Mucosa of stomach (tissue), 1 donor: Measurements from ENCODE around the gene PVRIG.
A peak's percentile ranks its signal among the peaks of the same experiment; 100 is the strongest.
"Not testable (repeated sequence)": the region's sequence is repeated elsewhere in the genome, so short reads cannot be mapped to it uniquely, and the experiment has no call there.

Source experiments
- H3K27me3 ChIP-seq: one replicate; pipeline ENCODE4 v1.7.0; 2013; ENCODE audit warnings: mild to moderate bottlenecking, low read length; ENCODE audit not compliant: control insufficient read depth, insufficient read depth
- H3K36me3 ChIP-seq: one replicate; pipeline ENCODE4 v1.7.0; 2013; ENCODE audit warnings: low read length; ENCODE audit not compliant: control insufficient read depth, insufficient read depth
- H3K4me1 ChIP-seq: one replicate; pipeline ENCODE4 v1.7.0; 2013; ENCODE audit warnings: mild to moderate bottlenecking, low read length; ENCODE audit not compliant: control insufficient read depth, insufficient read depth
- H3K4me3 ChIP-seq: one replicate; pipeline ENCODE4 v1.7.0; 2013; ENCODE audit warnings: low read length
- H3K9ac ChIP-seq: one replicate; pipeline ENCODE4 v1.7.0; 2013; ENCODE audit warnings: mild to moderate bottlenecking, low read length, moderate library complexity
- H3K9me3 ChIP-seq: one replicate; pipeline ENCODE4 v1.7.0; 2013; ENCODE audit warnings: mild to moderate bottlenecking, low read length, moderate library complexity; ENCODE audit not compliant: control insufficient read depth
- donor health status: Pancreatic carcinoma.

The PVRIG gene

DNA sequence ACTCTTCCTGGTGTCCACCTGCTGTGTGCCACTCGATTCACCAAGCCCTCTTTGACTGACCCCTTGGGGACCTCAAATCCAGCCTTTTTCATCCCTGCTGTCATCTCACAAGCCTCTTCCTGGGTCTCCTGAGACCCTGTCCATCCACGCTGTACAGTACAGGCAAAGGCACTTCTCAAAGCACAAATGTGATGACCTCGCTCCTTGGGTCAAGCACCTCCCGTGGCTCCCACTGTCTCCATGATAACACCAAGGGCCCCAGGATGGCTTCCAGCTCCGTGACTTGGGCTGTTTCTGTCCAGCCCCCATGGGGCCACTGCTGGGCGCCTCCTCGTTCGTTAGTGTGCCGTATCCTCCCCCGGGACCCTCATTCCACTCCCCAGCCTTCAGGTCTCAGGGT is 28.7 kb downstream of the PVRIG start:
- H3K9me3 ChIP-seq: no peaks in the 10 kb centered on the region
- H3K27me3 ChIP-seq: no peaks in the 10 kb centered on the region
- no peaks in the 10 kb centered on the region for H3K36me3 ChIP-seq
- H3K9ac ChIP-seq: no peak overlapping the region
- peaks cover 9% of the 10 kb centered on the region for H3K4me1 ChIP-seq
- no peak overlapping the region for H3K4me3 ChIP-seq

DNA sequence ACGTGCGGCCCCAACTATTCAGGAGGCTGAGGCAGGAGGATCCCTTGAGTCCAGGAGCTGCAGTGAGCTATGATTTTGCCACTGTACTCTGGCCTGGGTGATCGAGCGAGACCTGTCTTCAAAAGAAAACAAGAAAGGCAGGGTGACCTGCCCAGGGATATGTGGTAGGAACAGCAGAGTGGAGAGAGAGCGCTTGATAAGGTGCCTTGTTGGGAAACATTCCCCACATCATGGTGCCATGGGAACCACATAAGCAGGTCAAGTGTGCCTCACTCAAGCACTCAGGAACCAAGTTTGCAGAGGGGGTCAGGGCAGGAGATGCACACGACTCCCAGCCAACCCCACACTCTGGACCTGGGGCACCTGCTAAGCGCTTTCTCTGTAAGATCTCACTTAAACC is 37.3 kb downstream of the PVRIG start:
- H3K4me1 ChIP-seq: no peaks in the 10 kb centered on the region
- no peak overlapping the region for H3K9ac ChIP-seq
- H3K4me3 ChIP-seq: no peak overlapping the region
- no peaks in the 10 kb centered on the region for H3K9me3 ChIP-seq
- H3K36me3 ChIP-seq: no peaks in the 10 kb centered on the region
- no peaks in the 10 kb centered on the region for H3K27me3 ChIP-seq

DNA sequence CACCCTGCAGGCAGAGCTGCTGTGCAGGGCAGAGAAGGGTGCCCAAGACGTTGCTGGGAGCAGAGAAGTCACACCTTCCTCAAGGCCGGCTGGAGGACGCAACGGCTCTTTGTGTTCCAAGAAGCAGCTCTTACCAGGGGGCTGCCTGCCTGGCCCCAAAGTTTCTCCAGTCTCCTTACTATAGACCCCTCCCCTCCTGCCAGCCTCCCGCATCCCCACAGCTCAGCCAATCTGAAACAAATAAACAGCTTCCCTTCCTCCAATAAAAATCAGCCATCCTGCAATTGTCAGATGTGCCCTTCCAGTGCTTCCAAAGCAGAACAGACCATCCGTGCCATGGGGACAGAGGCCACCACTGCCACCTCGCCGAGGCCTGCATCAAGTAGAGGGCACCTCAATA is 40.2 kb downstream of the PVRIG start:
- H3K9ac ChIP-seq, H3K4me1 ChIP-seq, H3K27me3 ChIP-seq, H3K9me3 ChIP-seq, H3K4me3 ChIP-seq, H3K36me3 ChIP-seq: not testable (repeated sequence)

DNA sequence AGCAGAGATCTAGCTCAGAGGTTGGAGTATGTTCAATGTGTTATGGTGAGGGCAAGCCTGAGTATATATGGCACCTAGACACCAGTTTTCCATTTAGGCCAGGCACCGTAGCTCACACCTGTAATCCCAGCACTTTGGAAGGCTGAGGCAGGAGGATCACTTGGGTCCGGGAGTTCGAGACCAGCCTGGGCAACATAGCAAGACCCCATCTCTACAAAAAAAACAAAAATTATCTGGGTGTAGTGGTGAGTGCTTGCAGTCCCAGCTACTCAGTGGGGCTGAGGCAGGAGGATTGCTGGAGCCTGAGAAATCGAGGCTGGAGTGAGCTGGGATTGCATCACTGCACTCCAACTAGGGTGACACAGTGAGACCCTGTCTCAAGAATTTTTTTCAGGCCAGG is 43.1 kb downstream of the PVRIG start:
- not testable (repeated sequence) for H3K27me3 ChIP-seq, H3K36me3 ChIP-seq, H3K4me1 ChIP-seq, H3K9me3 ChIP-seq, H3K4me3 ChIP-seq, H3K9ac ChIP-seq

DNA sequence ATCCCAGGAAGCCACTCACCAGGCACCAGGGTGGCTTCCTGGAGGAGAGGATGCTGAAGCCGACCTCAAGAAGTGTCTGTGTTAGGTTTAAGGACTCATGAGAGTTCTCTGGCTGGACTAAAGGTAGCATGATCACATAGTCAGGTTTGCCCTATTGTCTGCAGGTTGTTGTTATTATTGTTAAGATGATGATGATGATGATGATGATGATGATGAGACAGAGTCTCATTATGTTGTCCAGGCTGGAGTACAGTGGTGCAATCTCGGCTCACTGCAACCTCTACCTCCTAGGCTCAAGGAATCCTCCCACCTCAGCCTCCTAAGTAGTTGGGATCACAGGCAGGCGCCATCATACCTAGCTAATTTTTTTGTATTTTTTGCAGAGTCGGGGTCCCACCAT is 44.5 kb downstream of the PVRIG start:
- H3K27me3 ChIP-seq, H3K4me3 ChIP-seq, H3K9ac ChIP-seq, H3K9me3 ChIP-seq, H3K4me1 ChIP-seq, H3K36me3 ChIP-seq: not testable (repeated sequence)

DNA sequence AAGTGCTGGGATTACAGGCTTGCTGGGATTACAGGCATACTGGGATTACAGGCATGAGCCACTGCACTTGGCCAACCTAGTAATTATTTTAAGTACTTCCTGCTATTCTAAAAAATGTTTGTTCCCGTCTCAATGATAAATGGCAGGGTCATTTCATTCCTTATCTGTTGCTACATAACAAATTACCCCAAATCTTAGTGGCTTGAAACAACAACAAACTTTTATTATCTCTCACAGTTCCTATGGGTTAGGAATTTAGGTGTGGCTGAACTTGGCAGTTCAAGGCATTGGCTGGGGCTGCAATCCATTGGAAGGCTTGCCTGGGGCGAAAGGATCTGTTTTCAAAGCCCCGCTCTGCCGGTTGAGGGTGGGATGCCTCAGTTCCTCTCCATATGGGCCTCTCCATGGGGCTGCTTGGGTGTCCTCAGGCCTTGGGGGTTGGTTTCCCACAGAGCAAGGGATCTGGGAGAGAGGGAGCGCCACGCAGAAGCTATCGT is 45.0 kb downstream of the PVRIG start:
- not testable (repeated sequence) for H3K9me3 ChIP-seq, H3K27me3 ChIP-seq, H3K4me1 ChIP-seq, H3K9ac ChIP-seq, H3K36me3 ChIP-seq, H3K4me3 ChIP-seq

DNA sequence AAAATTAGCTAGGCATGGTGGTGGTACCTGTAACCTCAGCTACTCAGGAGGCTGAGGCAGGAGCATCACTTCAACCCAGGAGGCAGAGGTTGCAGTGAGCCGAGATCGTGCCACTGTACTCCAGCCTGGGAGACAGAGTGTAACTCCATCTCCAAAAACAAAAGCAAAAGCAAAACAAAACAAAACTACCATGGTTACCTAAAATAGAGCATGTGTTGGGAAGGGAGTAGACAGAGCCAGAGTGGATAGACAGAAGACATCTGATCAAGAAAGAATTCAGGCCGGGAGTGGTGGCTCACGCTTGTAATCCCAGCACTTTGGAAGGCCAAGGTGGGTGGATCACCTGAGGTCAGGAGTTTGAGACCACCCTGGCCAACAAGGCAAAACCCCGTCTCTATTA is 46.1 kb downstream of the PVRIG start:
- H3K4me1 ChIP-seq, H3K4me3 ChIP-seq, H3K9ac ChIP-seq, H3K9me3 ChIP-seq, H3K27me3 ChIP-seq, H3K36me3 ChIP-seq: not testable (repeated sequence)

DNA sequence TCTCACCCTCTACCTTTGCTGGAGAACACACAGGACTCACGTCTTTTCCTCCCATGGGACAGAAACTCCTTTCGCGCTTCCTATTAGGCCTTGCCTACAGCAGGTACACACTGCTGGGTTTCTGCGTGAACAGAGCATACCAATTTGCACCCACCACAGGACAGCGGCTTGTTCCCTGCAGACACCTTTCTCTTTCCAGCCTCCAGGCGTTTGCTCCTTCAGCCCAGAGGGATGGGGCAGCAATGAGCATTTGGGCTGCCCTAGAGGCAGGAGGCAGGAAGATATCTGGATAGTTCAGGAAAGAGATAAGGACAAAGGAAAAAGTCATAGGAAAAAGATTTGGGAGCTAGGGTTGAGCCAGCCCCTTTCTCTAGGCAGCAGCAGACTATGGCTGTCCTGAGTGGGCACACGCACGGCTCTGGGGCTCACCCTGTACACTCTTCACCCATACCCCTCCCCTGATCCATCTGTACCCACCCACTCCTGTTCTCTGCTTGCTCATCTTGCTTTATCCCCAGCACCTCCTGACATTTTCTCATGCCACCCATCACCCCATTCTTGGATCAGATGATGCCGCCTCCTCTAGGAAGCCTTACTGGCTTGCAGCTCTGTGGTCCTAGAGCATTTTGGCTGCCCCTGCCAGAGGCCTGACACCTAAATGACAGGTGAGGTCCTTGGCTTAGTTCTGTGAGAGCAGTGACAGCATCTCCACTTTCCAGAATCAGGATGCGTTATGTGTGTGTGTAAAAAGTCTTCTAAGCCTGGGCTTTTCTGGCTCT is 47.0 kb downstream of the PVRIG start:
- H3K27me3 ChIP-seq: no peaks in the 10 kb centered on the region
- H3K9ac ChIP-seq: no peak overlapping the region
- H3K4me3 ChIP-seq: no peak overlapping the region
- no peaks in the 10 kb centered on the region for H3K9me3 ChIP-seq
- H3K36me3 ChIP-seq: no peaks in the 10 kb centered on the region
- peaks cover 9% of the 10 kb centered on the region for H3K4me1 ChIP-seq

DNA sequence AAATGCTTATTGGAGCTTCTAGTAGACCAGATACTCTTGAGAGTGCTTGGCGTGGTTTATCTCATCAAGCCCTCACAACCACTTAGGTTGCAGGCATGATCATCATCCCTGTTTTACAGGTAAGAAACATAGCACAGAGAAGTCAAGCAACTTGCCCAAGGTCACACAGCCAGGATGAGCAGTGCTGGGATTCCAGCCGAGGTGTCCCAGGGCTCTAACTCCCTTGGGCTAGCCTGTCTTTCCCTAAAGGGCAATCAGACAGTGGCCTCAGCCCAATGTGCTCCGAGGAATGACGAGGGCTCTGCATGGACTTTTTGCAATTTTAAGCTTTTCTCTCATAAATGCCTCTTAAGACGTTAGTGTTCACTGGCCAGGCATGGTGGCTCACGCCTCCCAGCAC is 47.9 kb downstream of the PVRIG start:
- no peaks in the 10 kb centered on the region for H3K9me3 ChIP-seq
- H3K4me1 ChIP-seq: peaks cover 13% of the 10 kb centered on the region
- H3K4me3 ChIP-seq: no peak overlapping the region
- no peaks in the 10 kb centered on the region for H3K27me3 ChIP-seq
- H3K9ac ChIP-seq: no peak overlapping the region
- no peaks in the 10 kb centered on the region for H3K36me3 ChIP-seq

DNA sequence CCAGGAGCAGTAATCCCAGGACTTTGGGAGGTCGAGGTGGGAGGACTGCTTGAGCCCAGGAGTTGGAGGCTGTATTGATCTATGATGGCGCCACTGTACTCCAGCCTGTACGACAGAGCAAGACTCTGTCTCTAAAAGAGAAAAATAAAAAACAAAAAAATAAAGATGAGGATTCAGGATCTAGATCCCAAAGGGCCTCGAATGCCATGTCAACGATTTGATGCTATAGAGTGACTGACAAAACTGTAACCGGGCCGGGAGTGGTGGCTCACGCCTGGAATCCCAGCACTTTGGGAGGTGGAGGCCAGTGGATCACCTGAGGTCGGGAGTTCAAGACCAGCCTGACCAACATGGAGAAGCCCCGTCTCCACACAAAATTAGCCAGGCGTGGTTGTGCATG is 49.1 kb downstream of the PVRIG start:
- H3K9ac ChIP-seq, H3K27me3 ChIP-seq, H3K4me3 ChIP-seq, H3K9me3 ChIP-seq, H3K36me3 ChIP-seq: not testable (repeated sequence)
- H3K4me1 ChIP-seq: peaks cover 13% of the 10 kb centered on the region

DNA sequence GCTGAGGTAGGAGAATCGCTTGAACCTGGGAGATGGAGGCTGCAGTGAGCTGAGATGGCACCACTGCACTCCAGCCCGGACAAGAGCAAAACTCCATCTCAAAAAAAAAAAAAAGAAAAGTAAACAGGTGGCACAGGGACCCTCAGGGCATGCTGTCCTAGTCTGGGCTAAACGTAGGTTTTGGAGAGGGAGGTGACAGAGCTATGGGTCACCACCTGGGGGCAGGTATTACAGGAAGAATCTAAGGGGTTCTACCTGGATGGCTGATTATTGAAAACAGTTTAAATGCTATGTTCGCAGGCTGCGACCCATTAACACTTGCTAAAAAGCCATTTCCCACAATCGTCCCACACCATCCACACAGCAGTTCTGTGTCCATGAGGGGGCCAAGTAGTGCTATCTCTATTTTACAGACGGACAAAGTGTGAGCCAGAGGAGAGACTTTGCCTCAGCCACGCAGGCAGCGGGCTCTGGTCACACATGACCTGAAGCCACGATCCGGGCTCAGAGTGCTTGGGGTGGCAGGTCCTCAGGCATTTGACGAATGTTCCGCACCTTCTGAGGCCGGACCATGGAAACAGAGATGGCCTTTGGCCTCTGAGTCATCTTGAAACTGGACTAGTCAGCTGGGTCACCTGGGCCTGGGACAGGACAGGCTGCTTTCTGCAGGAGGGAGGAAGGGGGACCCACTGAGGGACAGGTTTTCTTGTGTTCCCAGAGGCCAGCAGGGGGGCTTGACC is 49.7 kb downstream of the PVRIG start:
- not testable (repeated sequence) for H3K9me3 ChIP-seq, H3K36me3 ChIP-seq, H3K27me3 ChIP-seq, H3K4me3 ChIP-seq
- Histone ChIP-seq H3K9ac (peak overlapping the region; percentile 3), H3K4me1 (peaks cover 13% of the 10 kb centered on the region)

DNA sequence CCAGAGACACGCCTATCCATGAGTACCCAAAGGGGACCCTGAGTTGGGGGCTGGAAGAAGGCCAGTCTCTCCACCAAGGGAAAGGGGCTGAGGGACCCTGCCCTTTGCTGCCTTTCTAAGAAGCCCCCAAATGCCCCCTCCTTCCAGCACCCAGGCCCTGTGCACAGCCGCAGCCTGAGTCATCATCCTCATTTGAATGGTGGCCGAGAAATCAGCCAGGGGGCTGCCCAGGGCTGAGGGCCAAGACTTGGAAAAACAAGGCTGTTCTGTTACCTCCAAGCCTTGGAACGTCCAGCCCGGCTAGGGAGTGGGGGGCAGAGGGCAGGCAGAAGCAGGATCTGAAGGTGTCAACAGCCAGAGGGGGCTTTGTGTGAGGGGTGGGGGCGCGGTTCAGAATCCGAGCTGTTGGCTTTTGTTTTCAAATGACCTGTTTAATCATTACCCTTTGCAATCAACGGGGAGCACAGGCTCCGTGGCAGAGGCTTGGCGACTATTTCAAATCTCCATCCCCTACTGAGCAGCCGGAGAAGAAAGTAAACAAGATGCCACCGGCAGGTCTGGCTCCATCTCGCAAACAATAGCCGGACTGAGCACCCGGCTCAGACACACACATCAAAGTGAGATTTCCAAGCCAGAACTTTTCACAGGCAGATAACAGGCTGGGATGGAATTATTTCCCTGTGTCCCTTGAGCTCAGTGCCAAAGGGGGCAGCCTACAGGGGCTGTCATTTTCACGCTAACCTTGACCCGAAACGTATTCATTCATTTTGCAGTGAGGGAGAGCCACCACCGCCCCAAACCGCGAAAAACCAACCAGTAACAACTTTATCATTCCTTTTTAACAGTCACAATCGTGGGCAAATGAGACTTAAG is 50.5 kb downstream of the PVRIG start:
- H3K9me3 ChIP-seq, H3K4me3 ChIP-seq, H3K27me3 ChIP-seq, H3K9ac ChIP-seq, H3K36me3 ChIP-seq: not testable (repeated sequence)
- H3K4me1 ChIP-seq: peaks cover 13% of the 10 kb centered on the region
